Keratinocyte (primary cell): Measurements from ENCODE around the gene NDUFS6. TPM values are rescaled to one million over a fixed set of nuclear protein-coding genes. Genes with fewer than 3 reads are reported as not detected.

Source experiments
- DNase-seq: peaks from one replicate; pipeline ENCODE4 v3.0.0-alpha.2; 2011; ENCODE audit warnings: low read depth, missing footprints, low spot score
- FAIRE-seq: peaks from 2 replicates; lab custom pipeline; 2011; peaks lifted over from hg19 to GRCh38; lab: Jason Lieb, UNC
- H2AFZ ChIP-seq: 2 replicates; pipeline ENCODE4 v1.6.0; 2012; ENCODE audit warnings: low read length, control low read depth, inconsistent platforms; ENCODE audit not compliant: control insufficient read depth
- H3K27ac ChIP-seq: 2 replicates; pipeline ENCODE4 v1.5.1; 2011; ENCODE audit warnings: low read length; ENCODE audit not compliant: control insufficient read depth, insufficient read depth
- H3K27me3 ChIP-seq: 3 replicates; pipeline ENCODE4 v1.6.0; 2011; ENCODE audit warnings: low read length; ENCODE audit not compliant: control insufficient read depth, insufficient read depth; ENCODE audit errors: extremely low read depth
- H3K36me3 ChIP-seq, 2 experiments: 2 replicates in 1 of 2; 3 replicates in 1 of 2; pipeline ENCODE4 v1.5.1; 2011; ENCODE audit warnings: low read length in 2 of 2, mild to moderate bottlenecking in 1 of 2; ENCODE audit not compliant: control insufficient read depth in 2 of 2, insufficient read depth in 2 of 2; ENCODE audit errors: extremely low read depth in 1 of 2
- H3K4me1 ChIP-seq: 3 replicates; pipeline ENCODE4 v1.5.1; 2011; ENCODE audit warnings: low read length; ENCODE audit not compliant: control insufficient read depth, insufficient read depth; ENCODE audit errors: extremely low read depth
- H3K4me2 ChIP-seq: 3 replicates; pipeline ENCODE4 v1.6.0; 2011; ENCODE audit warnings: low read depth, low read length; ENCODE audit not compliant: control insufficient read depth, insufficient read depth; ENCODE audit errors: extremely low read depth
- H3K4me3 ChIP-seq, 3 experiments: fragments of 200-600 bp in 1 of 3; sonication (generic) in 1 of 3; 2 replicates in 2 of 3; 3 replicates in 1 of 3; pipeline ENCODE4 v1.5.1; 2011 to 2016; ENCODE audit warnings: low read length in 3 of 3, mild to moderate bottlenecking in 3 of 3, control low read depth in 2 of 3, inconsistent platforms in 1 of 3, low read depth in 1 of 3, mixed read lengths in 1 of 3, mixed run types in 1 of 3, moderate library complexity in 1 of 3; ENCODE audit not compliant: control insufficient read depth in 2 of 3, insufficient read depth in 2 of 3; ENCODE audit errors: extremely low read depth in 1 of 3
- H3K79me2 ChIP-seq: 2 replicates; pipeline ENCODE4 v1.6.0; 2012; ENCODE audit warnings: low read length; ENCODE audit not compliant: control insufficient read depth, insufficient read depth
- H3K9ac ChIP-seq: 3 replicates; pipeline ENCODE4 v1.6.0; 2011; ENCODE audit warnings: low read length; ENCODE audit not compliant: control insufficient read depth, insufficient read depth; ENCODE audit errors: extremely low read depth
- H3K9me1 ChIP-seq: 3 replicates; pipeline ENCODE4 v1.6.0; 2011; ENCODE audit warnings: low read length; ENCODE audit not compliant: control insufficient read depth, insufficient read depth; ENCODE audit errors: extremely low read depth
- H3K9me3 ChIP-seq: 2 replicates; pipeline ENCODE4 v1.5.1; 2012; ENCODE audit warnings: low read depth, low read length; ENCODE audit not compliant: control insufficient read depth
- H4K20me1 ChIP-seq: 3 replicates; pipeline ENCODE4 v1.6.0; 2011; ENCODE audit warnings: low read length; ENCODE audit not compliant: control insufficient read depth, insufficient read depth; ENCODE audit errors: extremely low read depth
- EZH2 ChIP-seq: IDR thresholded peaks from one replicate; pipeline ENCODE4 v1.6.1; 2012; ENCODE audit warnings: inconsistent platforms, mild to moderate bottlenecking, low read length, moderate library complexity
- dilution Hi-C: fragments of 300-500 bp; cut with MboI; formaldehyde crosslinking; loops from one replicate; pipeline ENCODE4 v1.7.0; 2020; ENCODE audit warnings: low sequenced_read_pairs; ENCODE audit not compliant: extremely low pct_ligation_motif_present
- polyA plus RNA-seq, 5 experiments: library from polyadenylated mRNA; depleted of rRNA in 3 of 5; stranded (reverse) in 3 of 5; stranded (forward) in 1 of 5; unstranded in 1 of 5; fragments of >200 nt; gene quantifications; 1 replicate in 1 of 5; 2 replicates in 3 of 5; 3 replicates in 1 of 5; pipeline versions ENCODE4 v1.2.1 to v1.2.3, GENCODE V29; 2011 to 2012; ENCODE audit warnings: missing spikeins in 2 of 5, low read depth in 1 of 5, low replicate concordance in 1 of 5
- TF ChIP-seq, protein P1 (sequence below), 3 experiments: IDR thresholded peaks in 1 of 3; conservative IDR thresholded peaks in 1 of 3; optimal IDR thresholded peaks in 1 of 3; 2 replicates in 2 of 3; 3 replicates in 1 of 3; pipeline versions ENCODE3 to v1.5.1; 2011; ENCODE audit warnings: low read length in 3 of 3, mild to moderate bottlenecking in 3 of 3, moderate library complexity in 2 of 3, control low read depth in 1 of 3, inconsistent platforms in 1 of 3; ENCODE audit not compliant: insufficient read depth in 2 of 3; ENCODE audit errors: extremely low read depth in 1 of 3

Gene NDUFS6
- polyA plus RNA-seq, 1 donor (not counting 4 experiments of a cell fraction or from before 2014, with no cell fraction given): 66.3 TPM

DNA sequence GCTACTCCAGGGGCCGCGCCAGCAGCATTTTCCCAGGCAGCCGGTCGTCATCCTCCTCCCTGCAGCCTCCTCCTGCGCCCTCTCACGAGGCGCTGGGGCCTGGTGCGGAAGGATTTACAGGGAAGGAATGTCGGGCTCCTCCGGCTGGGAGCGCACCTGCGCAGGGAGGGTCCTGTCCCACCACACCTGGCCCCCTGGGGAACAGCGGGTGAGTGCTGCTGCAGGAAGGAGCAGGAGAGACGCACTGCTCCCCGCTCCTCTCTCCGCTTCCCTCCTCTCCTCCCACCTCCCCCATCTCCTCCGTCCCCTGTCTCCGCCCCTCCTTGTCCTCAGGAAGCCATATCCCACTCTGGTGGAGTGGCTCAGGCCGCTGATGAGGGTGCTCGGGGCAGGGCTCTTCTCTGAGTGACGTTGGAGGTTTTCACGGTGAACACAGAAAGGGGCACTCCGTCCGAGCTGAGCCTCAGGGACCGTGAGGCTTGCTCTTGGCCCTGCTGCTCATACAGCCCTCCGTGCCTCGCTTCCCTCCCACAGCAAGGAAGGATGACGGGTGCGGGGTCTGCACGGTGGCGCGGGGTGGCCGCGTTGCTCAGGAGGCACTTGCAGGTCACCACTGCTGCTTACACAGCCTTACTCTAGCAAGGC lies 50.2 kb downstream of the NDUFS6 start:
- H3K4me1 ChIP-seq: no peaks in the 10 kb centered on the region
- no peak for FAIRE-seq

DNA sequence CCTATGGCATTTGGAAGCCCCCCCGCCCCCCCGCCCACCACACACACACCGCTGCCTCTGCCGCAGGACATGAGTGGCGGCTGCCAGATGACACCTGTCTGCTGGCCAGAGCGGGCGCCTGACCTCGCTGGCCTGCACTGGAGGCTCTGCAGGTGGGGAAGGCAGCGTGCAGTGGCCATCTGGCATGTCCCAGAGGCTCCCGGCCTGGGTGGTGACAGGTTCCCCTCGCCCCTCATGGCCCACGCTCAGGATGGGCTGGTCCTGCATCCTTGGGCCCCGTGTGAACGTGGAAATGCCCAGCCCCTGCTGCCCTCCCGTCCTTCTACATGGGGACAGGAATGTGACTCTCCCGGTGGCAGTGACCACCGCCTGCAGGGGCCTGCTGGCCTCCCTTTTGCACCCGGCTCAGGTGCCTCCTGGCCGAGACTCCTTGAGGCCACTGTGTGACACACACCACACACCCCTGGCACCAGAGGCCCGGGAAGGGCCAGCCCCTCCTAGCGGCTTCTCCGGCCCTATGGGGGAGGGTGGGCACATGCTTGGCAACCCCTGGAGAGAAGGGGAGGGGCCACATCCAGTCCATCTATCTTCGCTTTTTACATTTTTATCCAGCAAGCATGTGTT lies 51.2 kb downstream of the NDUFS6 start:
- H3K4me2 ChIP-seq: no peak overlapping the region
- no peaks in the 10 kb centered on the region for H4K20me1 ChIP-seq
- no peak overlapping the region for H3K27ac ChIP-seq
- dilution Hi-C loops: no loop called here
- no peak for FAIRE-seq
- no peak for DNase-seq
- H3K27me3 ChIP-seq: peaks cover 17% of the 10 kb centered on the region
- no peak overlapping the region for H3K4me3 ChIP-seq
- no peaks in the 10 kb centered on the region for H3K4me1 ChIP-seq
- no peaks in the 10 kb centered on the region for H3K36me3 ChIP-seq
- H3K9ac ChIP-seq: no peak overlapping the region
- H3K9me3 ChIP-seq: no peaks in the 10 kb centered on the region
- no peak overlapping the region for H2AFZ ChIP-seq
- H3K79me2 ChIP-seq: no peaks in the 10 kb centered on the region
- H3K9me1 ChIP-seq: no peaks in the 10 kb centered on the region
- no peak for TF ChIP-seq EZH2
- TF ChIP-seq, protein P1, sequence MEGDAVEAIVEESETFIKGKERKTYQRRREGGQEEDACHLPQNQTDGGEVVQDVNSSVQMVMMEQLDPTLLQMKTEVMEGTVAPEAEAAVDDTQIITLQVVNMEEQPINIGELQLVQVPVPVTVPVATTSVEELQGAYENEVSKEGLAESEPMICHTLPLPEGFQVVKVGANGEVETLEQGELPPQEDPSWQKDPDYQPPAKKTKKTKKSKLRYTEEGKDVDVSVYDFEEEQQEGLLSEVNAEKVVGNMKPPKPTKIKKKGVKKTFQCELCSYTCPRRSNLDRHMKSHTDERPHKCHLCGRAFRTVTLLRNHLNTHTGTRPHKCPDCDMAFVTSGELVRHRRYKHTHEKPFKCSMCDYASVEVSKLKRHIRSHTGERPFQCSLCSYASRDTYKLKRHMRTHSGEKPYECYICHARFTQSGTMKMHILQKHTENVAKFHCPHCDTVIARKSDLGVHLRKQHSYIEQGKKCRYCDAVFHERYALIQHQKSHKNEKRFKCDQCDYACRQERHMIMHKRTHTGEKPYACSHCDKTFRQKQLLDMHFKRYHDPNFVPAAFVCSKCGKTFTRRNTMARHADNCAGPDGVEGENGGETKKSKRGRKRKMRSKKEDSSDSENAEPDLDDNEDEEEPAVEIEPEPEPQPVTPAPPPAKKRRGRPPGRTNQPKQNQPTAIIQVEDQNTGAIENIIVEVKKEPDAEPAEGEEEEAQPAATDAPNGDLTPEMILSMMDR (optimal IDR thresholded peaks at IDR 0.05 in 1 of 3, IDR thresholded peaks at IDR 0.05 in 1 of 3, conservative IDR thresholded peaks at IDR 0.05 in 1 of 3; ENCODE audit: extremely low read depth in 1 of 3, insufficient read depth in 2 of 3, low read length in 3 of 3): no peak

More for the DNA sequence above, 50.2 kb downstream of the NDUFS6 start:
- Histone ChIP-seq H3K27me3 (peaks cover 13% of the 10 kb centered on the region), H3K4me2 (no peak overlapping the region), H3K36me3 (no peaks in the 10 kb centered on the region), H3K79me2 (no peaks in the 10 kb centered on the region), H2AFZ (no peak overlapping the region), H3K9me3 (no peaks in the 10 kb centered on the region), H3K27ac (no peak overlapping the region), H3K9me1 (no peaks in the 10 kb centered on the region), H3K4me3 (no peak overlapping the region), H4K20me1 (no peaks in the 10 kb centered on the region), H3K9ac (no peak overlapping the region)
- no peak for DNase-seq
- no peak for TF ChIP-seq EZH2
- TF ChIP-seq, protein P1 (optimal IDR thresholded peaks at IDR 0.05 in 1 of 3, IDR thresholded peaks at IDR 0.05 in 1 of 3, conservative IDR thresholded peaks at IDR 0.05 in 1 of 3; ENCODE audit: extremely low read depth in 1 of 3, insufficient read depth in 2 of 3, low read length in 3 of 3): no peak
- dilution Hi-C loops: no loop called here
